Stimulated activated CD8-positive, alpha-beta memory T cell treated with anti-CD3 and anti-CD28 coated beads, Interleukin-12 subunit alpha, Interleukin-12 subunit beta, amount 100 ng/mL, for 4 hours (primary cell): ENCODE results near the gene RAB40C.

ENCODE experiments used
- DNase-seq: peaks from one replicate; pipeline ENCODE4 v3.0.0-alpha.2; 2020; ENCODE audit warnings: low read depth

RAB40C gene

GRCh38 chr16:559411-560203 is 30.3 kb upstream of the RAB40C start:
- no peak for DNase-seq

DNA sequence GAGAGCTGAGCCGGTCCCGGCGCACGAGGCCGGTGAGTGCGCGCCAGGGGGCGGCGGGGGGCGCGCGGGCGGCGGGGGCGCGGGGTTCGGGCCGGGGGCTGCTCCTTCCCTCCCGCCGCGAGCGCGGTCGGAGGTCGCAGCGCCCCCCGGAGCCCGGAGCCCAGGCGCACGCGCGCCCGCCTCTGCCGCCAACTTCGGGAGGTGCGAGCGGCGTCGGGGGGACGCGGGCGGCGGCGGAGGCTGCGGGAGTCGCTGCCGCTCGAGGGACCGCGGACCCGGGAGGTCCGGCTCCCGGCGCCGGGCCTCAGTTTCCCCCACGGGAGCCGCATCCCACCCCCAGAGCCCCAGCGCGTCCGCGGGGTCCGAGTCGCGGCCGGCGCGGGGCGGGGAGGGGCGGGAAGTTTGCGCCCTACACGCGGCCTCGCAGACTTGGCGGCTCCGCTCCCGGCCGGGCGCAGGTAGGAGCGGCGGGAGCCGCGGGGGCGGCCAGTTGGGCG is 29.6 kb upstream of the RAB40C start, which contains the start of gene PRR35:
Gene PRR35, plus strand, starts transcription at position 191 of the 497 bp plus-strand sequence. CDS start 2,901 bp downstream, outside the sequence.
- no peak for DNase-seq

GRCh38 chr16:560701-561412 is 29.0 kb upstream of the RAB40C start:
- DNase-seq: no peak

- DNase-seq: no peak
Measured at GRCh38 chr16:561413-561794, 28.5 kb upstream of the RAB40C start.

- DNase-seq: no peak
Measured at GRCh38 chr16:561957-562938, 27.6 kb upstream of the RAB40C start.

DNA sequence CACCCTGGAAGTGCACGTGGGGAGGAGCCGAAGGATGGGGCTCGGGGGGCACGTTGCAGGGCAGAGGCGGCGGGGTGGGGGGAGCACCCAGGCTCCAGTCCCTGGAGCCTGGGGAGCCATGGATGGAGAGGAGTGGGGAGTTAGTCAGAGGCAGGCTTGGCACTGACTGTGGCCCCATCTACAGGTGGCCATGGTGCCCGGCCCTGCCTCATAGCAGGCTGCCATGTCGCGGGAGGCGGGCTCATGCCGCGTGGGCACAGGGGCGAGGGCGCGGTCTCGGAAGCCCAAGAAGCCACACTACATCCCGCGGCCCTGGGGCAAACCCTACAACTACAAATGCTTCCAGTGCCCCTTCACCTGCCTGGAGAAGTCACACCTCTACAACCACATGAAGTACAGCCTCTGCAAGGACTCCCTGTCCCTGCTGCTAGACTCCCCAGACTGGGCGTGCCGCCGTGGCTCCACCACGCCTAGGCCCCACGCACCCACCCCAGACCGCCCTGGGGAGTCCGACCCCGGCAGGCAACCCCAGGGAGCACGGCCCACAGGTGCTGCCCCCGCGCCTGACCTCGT is 26.7 kb upstream of the RAB40C start:
- no peak for DNase-seq

DNA sequence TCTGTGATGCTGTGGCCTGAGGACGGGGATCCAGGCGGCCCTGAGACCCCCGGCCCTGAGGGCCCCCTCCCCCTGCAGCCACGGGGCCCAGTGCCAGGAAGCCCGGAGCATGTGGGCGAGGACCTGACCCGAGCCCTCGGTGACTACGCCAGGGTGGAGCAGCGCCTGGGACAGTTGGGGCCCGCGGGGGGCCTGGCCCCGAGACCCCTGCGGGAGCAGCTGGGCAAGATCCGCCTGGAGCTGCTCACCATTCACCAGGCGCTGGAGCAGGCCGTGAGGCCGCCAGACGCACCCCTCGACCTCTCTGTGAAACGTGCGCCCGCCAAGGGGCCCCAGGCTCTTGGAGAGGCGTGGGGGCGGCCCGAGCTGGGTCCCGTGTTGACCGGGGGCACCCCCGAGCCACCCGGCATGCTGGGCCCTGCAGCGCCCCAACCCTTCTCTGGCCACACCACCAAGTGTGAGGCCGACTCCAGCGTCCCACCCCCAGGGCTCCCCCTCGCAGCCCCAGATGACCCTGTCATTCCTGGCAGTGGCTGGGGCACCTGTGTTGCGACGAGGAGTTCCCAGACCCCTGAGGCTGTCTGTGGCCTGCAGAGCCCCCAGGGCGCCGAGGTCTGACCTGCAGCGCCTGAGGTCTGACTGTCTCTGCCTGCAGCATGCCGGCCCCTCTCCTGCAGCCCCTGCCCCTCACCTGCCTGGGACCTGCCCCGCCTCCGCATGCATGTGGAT is 25.0 kb upstream of the RAB40C start:
- no peak for DNase-seq

DNA sequence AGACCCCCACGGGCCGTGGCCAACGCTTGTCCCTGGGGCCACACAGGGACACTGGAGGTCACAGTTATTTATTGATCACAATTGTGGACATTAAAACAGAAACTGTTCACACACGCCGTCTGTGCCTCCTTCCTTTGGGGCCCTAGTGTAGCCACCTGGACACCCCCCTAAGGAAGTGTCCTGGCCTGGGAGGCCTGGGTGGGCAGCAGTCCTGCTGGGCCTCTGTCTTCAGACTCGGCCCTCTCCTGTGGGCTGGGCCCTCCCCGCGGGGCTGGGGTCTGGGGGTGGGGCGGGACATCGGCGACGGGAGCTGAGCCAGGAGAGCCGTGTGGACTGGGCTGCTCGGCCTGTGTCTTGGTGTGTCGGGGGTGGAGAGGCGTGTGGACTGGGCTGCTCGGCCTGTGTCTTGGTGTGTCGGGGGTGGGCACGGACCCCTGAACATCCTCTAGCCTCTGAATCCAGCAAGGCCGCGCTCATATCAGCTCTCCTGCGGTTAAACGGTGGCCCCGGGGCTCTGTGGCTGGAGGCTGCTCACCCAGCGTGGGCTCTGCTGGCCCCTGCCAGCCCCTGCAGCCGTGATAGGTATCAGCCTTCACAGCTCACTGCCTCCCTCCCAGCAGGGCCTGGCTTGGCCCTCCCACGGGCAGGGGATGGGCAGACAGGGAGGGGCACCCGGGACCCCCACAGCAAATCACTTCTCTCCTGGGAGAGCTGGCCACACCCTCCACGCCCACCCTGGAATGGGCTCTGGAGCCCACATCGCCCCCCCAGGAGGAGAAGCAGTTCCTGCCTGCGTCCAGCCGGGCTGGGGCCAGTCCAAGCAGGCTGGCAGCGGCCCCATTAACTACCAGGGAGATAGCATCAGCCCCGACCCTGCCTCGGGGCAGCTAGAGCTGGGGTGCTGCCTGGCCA is 24.2 kb upstream of the RAB40C start:
- no peak for DNase-seq

GRCh38 chr16:566475-567372 is 23.1 kb upstream of the RAB40C start, which contains the start of gene NHLRC4:
TSS of gene NHLRC4 (plus strand) at chr16:567005. CDS start at chr16:568048, 1,043 bp downstream.
- DNase-seq: no peak

DNA sequence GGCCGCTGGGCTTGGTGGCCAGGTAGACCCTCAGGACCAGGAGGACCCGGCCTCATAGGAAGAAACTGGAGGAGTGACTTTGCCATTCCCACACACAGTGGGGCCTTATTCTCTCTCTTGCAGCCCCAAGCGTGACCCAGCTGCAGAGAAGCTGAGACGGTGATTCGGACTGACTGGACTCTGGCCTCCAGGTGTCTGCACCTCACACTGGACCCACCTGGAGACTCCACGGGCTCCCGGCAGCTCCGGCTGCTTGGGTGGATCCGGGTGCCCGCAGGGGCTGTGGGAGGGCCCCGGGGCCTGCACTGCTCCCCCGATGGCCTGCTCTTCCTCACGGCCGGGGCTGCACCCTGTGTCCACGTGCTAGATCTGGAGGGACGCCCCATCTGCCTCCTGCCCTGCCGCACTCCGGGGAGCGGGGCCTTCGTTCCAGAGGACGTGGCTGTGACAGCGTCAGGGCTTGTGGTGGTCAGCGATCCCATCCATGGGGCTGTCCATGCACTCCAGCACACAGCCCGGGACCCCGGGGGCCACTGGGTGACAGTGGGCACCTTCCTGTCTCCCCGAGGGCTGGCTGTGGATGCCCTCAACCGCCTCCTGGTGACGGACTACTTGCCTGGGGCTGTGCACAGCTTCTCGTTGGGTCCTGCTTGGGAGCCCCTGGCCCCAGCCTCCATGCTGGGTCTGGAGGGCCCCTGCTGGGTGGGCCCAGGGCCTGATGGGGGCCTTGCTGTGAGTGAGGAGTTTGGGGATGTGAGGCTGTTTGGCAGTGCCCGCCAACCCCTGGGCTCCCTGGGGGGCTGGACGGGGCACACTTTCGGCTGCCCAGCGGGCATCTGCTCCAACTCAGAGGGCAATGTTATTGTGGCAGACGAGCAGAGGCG is 22.3 kb upstream of the RAB40C start:
- no peak for DNase-seq

- DNase-seq: no peak
Measured at GRCh38 chr16:568401-569258, 21.2 kb upstream of the RAB40C start.

DNA sequence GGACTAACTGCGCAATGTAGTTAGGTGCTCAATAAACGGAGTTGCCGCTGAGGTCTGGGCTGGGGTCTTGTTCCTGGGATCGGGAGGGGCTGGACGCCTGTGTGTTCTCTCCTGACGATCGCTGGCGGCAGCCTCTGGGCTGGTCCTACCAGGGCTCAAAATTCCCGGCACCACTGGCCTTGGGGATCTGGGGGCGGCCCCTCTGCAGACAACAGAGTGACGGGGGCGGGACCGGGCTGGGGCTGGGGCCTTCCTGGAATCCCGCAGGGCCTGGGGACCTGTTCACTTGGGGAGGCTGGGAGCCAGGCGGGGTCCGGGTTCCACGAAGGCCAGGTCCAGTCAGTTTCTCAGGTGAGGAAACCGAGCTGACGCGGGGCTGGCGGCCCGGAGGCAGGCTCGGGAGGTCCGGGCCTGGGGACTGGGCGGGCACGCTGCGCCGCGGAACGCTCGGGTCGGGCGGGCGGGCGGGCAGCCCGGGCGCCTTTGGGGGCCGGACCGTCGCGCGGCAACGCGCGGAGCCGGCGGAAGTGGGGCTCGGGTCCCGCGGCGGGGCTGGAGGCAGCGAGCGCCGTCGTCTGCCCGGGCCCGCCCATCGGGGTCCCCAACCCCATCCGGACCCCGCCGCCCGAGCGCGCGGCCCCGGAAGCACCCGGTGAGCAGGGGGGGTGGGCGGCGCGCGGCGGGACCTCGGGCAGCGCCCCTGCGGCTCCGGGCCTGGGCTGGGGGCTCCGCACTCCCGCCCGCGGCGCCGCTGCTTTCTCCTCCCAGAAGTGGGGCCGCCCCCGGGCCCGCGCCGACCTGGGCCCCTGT is 20.2 kb upstream of the RAB40C start, which contains the start of gene PIGQ:
Gene PIGQ, plus strand, starts transcription at position 524 of the 810 bp plus-strand sequence. CDS start 4,107 bp downstream, outside the sequence.
- peak; percentile 50 for DNase-seq

DNA sequence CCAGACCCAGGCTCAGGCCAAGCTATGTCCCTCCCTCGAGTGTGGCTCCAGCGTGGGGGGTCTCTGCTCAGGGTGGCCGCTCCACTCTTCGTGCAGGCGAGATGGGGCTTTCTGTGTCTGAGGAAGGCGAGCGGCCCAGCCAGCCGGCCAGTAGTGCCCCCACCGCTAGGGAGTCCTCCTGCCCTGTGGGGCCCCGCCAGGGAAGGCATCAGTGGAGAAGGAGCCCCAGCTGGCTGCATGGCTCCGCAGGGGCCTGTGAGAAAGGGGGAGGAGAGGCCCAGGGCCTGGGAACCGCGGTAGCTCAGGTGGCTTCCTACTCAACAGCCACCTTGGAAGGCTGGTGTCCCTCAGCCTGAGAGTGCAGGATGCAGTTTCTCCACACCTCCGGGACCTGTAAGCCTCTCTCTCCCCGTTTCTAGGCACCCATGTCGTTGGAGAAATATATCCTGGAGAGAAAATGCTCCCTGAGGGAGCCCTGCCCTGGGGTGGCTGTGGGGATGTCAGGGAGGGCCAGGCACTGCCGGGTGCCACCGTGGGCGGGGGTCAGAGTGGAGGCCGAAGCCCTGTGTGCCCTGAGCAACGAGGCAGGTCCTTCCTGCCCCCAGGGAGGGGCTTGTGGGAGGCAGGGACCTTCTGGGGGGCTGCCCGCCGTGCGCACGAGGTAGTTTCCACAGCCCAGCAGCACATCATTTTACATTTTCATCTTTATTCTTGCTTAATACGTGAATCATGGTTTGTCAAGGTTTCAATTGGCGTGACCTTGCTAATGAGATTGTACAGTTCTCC is 16.8 kb upstream of the RAB40C start:
- DNase-seq: no peak

GRCh38 chr16:574021-574760 is 15.7 kb upstream of the RAB40C start:
- DNase-seq: no peak
